GM23248 (cell line): ENCODE data around the gene SNRNP70. TPM values are rescaled to one million over a fixed set of nuclear protein-coding genes. Genes with fewer than 3 reads are reported as not detected.
A peak's percentile ranks its signal among the peaks of the same experiment; 100 is the strongest.
"Not testable (repeated sequence)": the region's sequence is repeated elsewhere in the genome, so short reads cannot be mapped to it uniquely, and the experiment has no call there.

Experiments used
- DNase-seq: peaks from one replicate; pipeline ENCODE4 v3.0.0-alpha.2; 2015
- H2AFZ ChIP-seq: fragments of 200-600 bp; sonication (generic); 2 replicates; pipeline ENCODE4 v1.6.1; 2016; ENCODE audit warnings: antibody characterized with exemption
- H3F3A ChIP-seq: fragments of 200-600 bp; sonication (generic); 2 replicates; pipeline ENCODE4 v1.6.1; 2016; ENCODE audit warnings: mild to moderate bottlenecking, antibody characterized with exemption, mixed run types; ENCODE audit not compliant: insufficient read depth
- H3K27ac ChIP-seq: fragments of 200-600 bp; sonication (generic); 2 replicates; pipeline ENCODE4 v1.5.1; 2016; ENCODE audit warnings: mild to moderate bottlenecking
- H3K27me3 ChIP-seq: fragments of 200-600 bp; sonication (generic); replicated peaks from 2 replicates; pipeline ENCODE4 v1.6.1; 2016; ENCODE audit warnings: mild to moderate bottlenecking; ENCODE audit not compliant: insufficient read depth
- H3K36me3 ChIP-seq: fragments of 200-600 bp; sonication (generic); 2 replicates; pipeline ENCODE4 v1.6.1; 2016; ENCODE audit warnings: low read depth, mild to moderate bottlenecking
- H3K4me1 ChIP-seq: fragments of 200-600 bp; sonication (generic); 2 replicates; pipeline ENCODE4 v1.6.1; 2016; ENCODE audit warnings: mild to moderate bottlenecking; ENCODE audit not compliant: insufficient read depth
- H3K4me2 ChIP-seq: fragments of 200-600 bp; sonication (generic); one replicate; pipeline ENCODE4 v1.6.1; 2016; ENCODE audit warnings: mild to moderate bottlenecking; ENCODE audit not compliant: unreplicated experiment
- H3K4me3 ChIP-seq: fragments of 200-600 bp; sonication (generic); 2 replicates; pipeline ENCODE4 v1.5.1; 2016; ENCODE audit warnings: mild to moderate bottlenecking
- H3K79me2 ChIP-seq: fragments of 200-600 bp; sonication (generic); 2 replicates; pipeline ENCODE4 v1.6.1; 2016; ENCODE audit warnings: mild to moderate bottlenecking; ENCODE audit not compliant: insufficient read depth
- H3K9ac ChIP-seq: fragments of 200-600 bp; sonication (generic); 2 replicates; pipeline ENCODE4 v1.6.1; 2016; ENCODE audit warnings: mild to moderate bottlenecking
- H3K9me2 ChIP-seq: fragments of 200-600 bp; sonication (generic); 2 replicates; pipeline ENCODE4 v1.6.1; 2016; ENCODE audit warnings: mixed run types, mild to moderate bottlenecking, moderate library complexity; ENCODE audit not compliant: insufficient read depth
- H3K9me3 ChIP-seq: fragments of 200-600 bp; sonication (generic); one replicate; pipeline ENCODE4 v1.6.1; 2017; ENCODE audit warnings: low read depth
- H4K20me1 ChIP-seq: fragments of 200-600 bp; sonication (generic); 2 replicates; pipeline ENCODE4 v1.6.0; 2016; ENCODE audit not compliant: insufficient read depth
- EZH2 ChIP-seq: fragments of 200-600 bp; sonication (generic); IDR thresholded peaks from 2 replicates; pipeline ENCODE4 v1.6.1; 2018; ENCODE audit warnings: antibody characterized with exemption, mild to moderate bottlenecking; ENCODE audit not compliant: insufficient read depth, poor library complexity, severe bottlenecking
- EZH2phosphoT487 ChIP-seq: fragments of 200-600 bp; sonication (generic); IDR thresholded peaks from 2 replicates; pipeline ENCODE4 v1.6.1; 2018; ENCODE audit warnings: antibody characterized with exemption, moderate library complexity, mild to moderate bottlenecking, low read depth; ENCODE audit not compliant: insufficient read depth
- WGBS, 2 experiments: methylation state at CpG; one replicate each; pipeline ENCODE4 v1.1.6; 2015 to 2017; ENCODE audit warnings: low lambda C conversion rate in 2 of 2, low coverage in 1 of 2; ENCODE audit errors: missing lambda C conversion rate in 2 of 2; 5-methylcytosine and 5-hydroxymethylcytosine counted together
- in situ Hi-C: fragments of 300-500 bp; cut with MboI; formaldehyde crosslinking; loops from 2 replicates; pipeline ENCODE4 v1.15.0; 2020
- polyA plus RNA-seq: library from polyadenylated mRNA; unstranded; fragments of >200 nt; fragmentation: Nextera tagmentation; extraction: Ambion mirVana; gene quantifications from 2 replicates; pipeline ENCODE4 v1.2.1, GENCODE V29; 2016
- total RNA-seq: library from RNA; depleted of rRNA; stranded (reverse); fragments of >200 nt; shearing (Covaris generic); gene quantifications from 2 replicates; pipeline ENCODE4 v1.2.3, GENCODE V29; 2014

Gene SNRNP70
- total and polyA plus RNA-seq, 2 experiments from 2014 or later = 104 to 146 TPM

DNA sequence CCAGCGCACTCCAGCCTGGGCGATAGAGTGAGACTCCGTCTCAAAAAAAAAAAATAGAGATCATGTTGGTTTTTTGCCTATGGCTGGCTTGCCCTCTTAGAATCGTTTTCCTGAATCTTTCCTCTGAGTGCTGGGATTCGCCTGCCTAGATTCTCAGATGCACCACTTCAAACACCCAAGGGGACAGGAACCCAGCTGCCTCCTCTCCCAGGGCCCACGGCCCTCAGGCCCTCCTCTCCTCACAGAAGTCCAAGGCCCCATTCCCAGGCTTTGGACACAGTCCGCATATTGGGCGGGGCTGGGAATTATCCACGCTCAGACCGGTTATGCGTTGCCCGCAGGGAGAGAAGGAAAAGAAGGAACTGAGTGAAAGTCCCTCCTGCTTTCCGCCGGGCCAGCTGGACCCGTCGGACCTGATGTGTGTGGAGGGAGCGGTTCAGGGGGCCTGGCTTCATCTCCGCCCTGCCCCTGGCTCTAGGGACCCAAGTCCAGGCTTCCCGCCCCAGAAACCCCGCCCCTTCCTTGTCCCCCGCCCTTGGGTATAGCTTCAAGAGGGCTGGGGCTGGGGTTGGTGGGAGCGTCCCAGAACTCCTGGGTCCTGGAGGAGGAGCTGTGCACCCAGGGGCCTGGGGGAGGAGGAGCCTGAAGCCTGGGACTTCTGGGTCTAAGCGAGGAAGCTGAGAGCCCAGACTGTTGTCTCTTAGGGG, 39.9 kb downstream of the SNRNP70 start:
- TF ChIP-seq EZH2 = no peak
- TF ChIP-seq EZH2phosphoT487 = no peak
- Histone ChIP-seq H3K27me3 (no peaks in the 10 kb centered on the region; the same call in 1 of the 2 replicates), H3K9me3 (no peaks in the 10 kb centered on the region), H4K20me1 (no peaks in the 10 kb centered on the region), H2AFZ (no peak overlapping the region), H3K9ac (no peak overlapping the region), H3K4me3 (no peak overlapping the region), H3K9me2 (no peaks in the 10 kb centered on the region), H3K4me1 (no peaks in the 10 kb centered on the region), H3F3A (0 out of 2 replicates have a peak, but pooled peaks cover 4% of the 10 kb centered on the region), H3K79me2 (no peaks in the 10 kb centered on the region), H3K4me2 (no peak overlapping the region), H3K36me3 (no peaks in the 10 kb centered on the region), H3K27ac (no peak overlapping the region)
- WGBS, 2 experiments = 23 to 25% methylated on average over 22 to 23 of the region's 23 CpGs
- no peak for DNase-seq
- in situ Hi-C loops = no loop called here

DNA sequence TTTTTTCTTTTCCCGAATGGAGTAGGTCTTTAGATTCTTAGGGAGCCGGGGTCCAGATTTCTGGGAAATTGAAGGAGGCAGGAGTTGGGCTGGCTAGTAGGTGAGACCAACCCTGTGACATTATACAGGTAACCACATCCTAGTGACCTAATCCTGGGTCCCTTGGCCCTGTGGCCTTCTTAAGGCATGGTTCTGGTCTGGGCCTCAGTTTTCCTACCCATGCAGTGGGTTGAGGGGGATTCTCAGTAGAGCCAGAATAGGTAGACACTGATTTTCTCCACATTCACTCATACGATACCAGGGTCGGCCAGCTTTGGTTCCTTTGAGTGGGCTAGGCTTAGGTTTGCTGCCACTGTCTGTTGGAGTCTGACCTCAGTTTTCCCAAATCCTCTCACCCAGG, 41.3 kb downstream of the SNRNP70 start:
- Histone ChIP-seq H3K4me2 (no peak overlapping the region), H4K20me1 (no peaks in the 10 kb centered on the region), H3K36me3 (no peaks in the 10 kb centered on the region), H3F3A (0 out of 2 replicates have a peak, but pooled peaks cover 4% of the 10 kb centered on the region), H3K27me3 (no peaks in the 10 kb centered on the region; the same call in 1 of the 2 replicates), H3K9me3 (no peaks in the 10 kb centered on the region), H3K4me1 (no peaks in the 10 kb centered on the region), H3K9me2 (no peaks in the 10 kb centered on the region), H2AFZ (no peak overlapping the region), H3K4me3 (no peak overlapping the region), H3K9ac (no peak overlapping the region), H3K79me2 (no peaks in the 10 kb centered on the region), H3K27ac (no peak overlapping the region)
- WGBS, 2 experiments = 72 to 77% methylated on average over 4 of the region's 4 CpGs
- no peak for DNase-seq
- in situ Hi-C loops = no loop called here
- TF ChIP-seq EZH2 = no peak
- TF ChIP-seq EZH2phosphoT487 = no peak

DNA sequence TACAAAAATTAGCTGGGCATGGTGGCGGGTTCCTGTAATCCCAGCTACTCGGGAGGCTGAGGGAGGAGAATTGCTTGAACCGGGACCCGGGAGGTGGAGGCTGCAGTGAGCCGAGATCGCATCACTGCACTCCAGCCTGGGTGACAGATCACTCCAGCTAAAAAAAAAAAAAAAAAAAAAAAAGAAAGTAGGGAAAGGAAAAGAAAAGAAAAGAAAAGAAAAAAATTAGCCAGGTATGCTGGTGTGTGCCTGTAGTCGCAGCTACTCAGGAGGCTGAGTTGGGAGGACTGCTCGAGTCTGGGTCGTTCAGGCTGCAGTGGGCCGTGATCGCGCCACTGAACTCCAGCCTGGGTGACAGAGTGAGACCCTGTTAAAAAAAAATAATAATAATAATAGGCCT, 42.0 kb downstream of the SNRNP70 start:
- H2AFZ ChIP-seq = peak overlapping the region; percentile 76
- H3K27me3 ChIP-seq, H3F3A ChIP-seq, H3K4me2 ChIP-seq, H4K20me1 ChIP-seq, H3K9ac ChIP-seq, H3K4me1 ChIP-seq, H3K79me2 ChIP-seq, H3K4me3 ChIP-seq, H3K36me3 ChIP-seq, DNase-seq, in situ Hi-C loops, H3K9me3 ChIP-seq, H3K9me2 ChIP-seq, H3K27ac ChIP-seq: not testable (repeated sequence)
- 95 to 97% methylated on average over 11 to 12 of the region's 12 CpGs for WGBS, 2 experiments

DNA sequence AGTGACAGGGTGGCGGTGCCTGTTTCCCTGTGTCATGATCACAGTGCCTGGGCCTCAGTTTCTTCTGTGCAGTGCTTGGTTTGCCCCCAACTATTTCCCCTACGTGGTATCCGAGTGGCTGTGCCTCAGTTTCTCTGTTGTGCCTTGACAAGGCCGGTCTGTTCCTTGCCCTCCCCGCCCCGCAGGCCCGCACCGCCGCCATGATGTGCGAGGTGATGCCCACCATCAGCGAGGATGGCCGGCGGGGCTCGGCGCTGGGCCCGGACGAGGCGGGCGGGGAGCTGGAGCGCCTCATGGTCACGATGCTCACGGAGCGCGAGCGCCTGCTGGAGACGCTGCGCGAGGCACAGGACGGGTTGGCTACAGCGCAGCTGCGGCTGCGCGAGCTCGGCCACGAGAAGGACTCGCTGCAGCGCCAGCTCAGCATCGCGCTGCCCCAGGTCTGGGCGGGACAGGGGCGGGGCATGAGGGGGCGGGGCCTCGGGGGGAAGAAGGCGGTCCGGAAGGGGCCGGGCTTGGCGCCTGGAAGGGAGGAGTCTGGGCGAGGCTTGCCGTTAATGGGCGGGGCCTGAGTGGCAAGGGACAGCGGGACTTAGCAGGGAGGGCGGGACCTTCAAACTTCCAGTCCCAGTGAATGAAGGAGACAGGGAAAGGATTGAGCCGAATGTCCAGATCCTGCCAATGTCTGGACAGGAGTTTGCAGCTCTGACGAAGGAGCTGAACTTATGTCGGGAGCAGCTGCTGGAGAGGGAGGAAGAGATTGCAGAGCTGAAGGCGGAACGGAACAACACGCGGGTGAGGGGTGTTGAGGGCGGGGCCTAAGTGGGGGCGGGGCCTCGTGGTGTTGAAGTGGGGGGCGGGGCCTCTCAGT, 42.7 kb downstream of the SNRNP70 start:
- Histone ChIP-seq H2AFZ (peak overlapping the region; percentile 76), H3K27ac (no peak overlapping the region), H3K9me3 (no peaks in the 10 kb centered on the region), H3K9ac (peak overlapping the region; percentile 46; the same call in 1 of the 2 replicates), H3K79me2 (no peaks in the 10 kb centered on the region), H3K4me3 (peak overlapping the region; percentile 64), H3K27me3 (no peaks in the 10 kb centered on the region; the same call in 1 of the 2 replicates), H3K9me2 (no peaks in the 10 kb centered on the region), H4K20me1 (no peaks in the 10 kb centered on the region), H3K4me1 (no peaks in the 10 kb centered on the region), H3F3A (0 out of 2 replicates have a peak, but pooled peaks cover 4% of the 10 kb centered on the region), H3K36me3 (no peaks in the 10 kb centered on the region), H3K4me2 (peak overlapping the region; percentile 74)
- peak; percentile 98 for DNase-seq
- WGBS, 2 experiments = 5 to 6% methylated on average over 51 to 60 of the region's 63 CpGs
- in situ Hi-C loops = no loop called here
- TF ChIP-seq EZH2phosphoT487 = no peak
- no peak for TF ChIP-seq EZH2
